Heart right ventricle (tissue), 16 donors: ENCODE measurements around the gene HBZ. TPM values are rescaled to one million over a fixed set of nuclear protein-coding genes. Genes with fewer than 3 reads are reported as not detected.

Experiments
- ATAC-seq, 8 donors: fragments of 200-7000 bp; cut with Tn5 transposase; one replicate each; pipeline ENCODE4 v1.9.1; 2020; ENCODE audit warnings: mild to moderate bottlenecking in 8 of 8, moderate library complexity in 8 of 8, moderate number of reproducible peaks in 1 of 8
- DNase-seq, 2 donors: peaks; one replicate each; pipeline ENCODE4 v3.0.0-alpha.2; 2020
- H3K27ac ChIP-seq, 10 donors: fragments of 200-600 bp; sonication (generic) in 2 of 10; one replicate each; pipeline versions ENCODE4 v1.5.0 to v1.8.0; 2020 to 2022; ENCODE audit warnings: mild to moderate bottlenecking in 3 of 10
- H3K27me3 ChIP-seq, 7 donors: fragments of 200-600 bp; one replicate each; pipeline ENCODE4 v1.8.0; 2021 to 2022; ENCODE audit warnings: mild to moderate bottlenecking in 2 of 7
- H3K36me3 ChIP-seq, 9 donors: fragments of 200-600 bp; sonication (generic) in 1 of 9; one replicate each; pipeline versions ENCODE4 v1.5.0 to v1.8.0; 2020 to 2022; ENCODE audit warnings: mild to moderate bottlenecking in 2 of 9
- H3K4me1 ChIP-seq, 9 donors: fragments of 200-600 bp; sonication (generic) in 1 of 9; one replicate each; pipeline versions ENCODE4 v1.5.0 to v1.8.0; 2020 to 2022; ENCODE audit warnings: mild to moderate bottlenecking in 4 of 9
- H3K4me3 ChIP-seq, 10 donors: fragments of 200-600 bp; sonication (generic) in 2 of 10; one replicate each; pipeline versions ENCODE4 v1.5.0 to v1.8.0; 2020 to 2022; ENCODE audit warnings: mild to moderate bottlenecking in 7 of 10, moderate library complexity in 2 of 10
- H3K9me3 ChIP-seq, 11 donors: fragments of 200-600 bp in 10 of 11; sonication (generic) in 2 of 11; one replicate each; pipeline versions ENCODE4 v1.5.0 to v1.8.0; 2013 to 2022; ENCODE audit warnings: mild to moderate bottlenecking in 2 of 11, control low read depth in 1 of 11, moderate library complexity in 1 of 11
- WGBS, 2 donors: extraction: QIAGEN DNeasy Blood & Tissue Kit; methylation state at CpG; one replicate each; pipeline ENCODE4 v1.1.7; 2013; ENCODE audit warnings: inconsistent platforms in 1 of 2; 5-methylcytosine and 5-hydroxymethylcytosine counted together
- intact Hi-C, 10 donors: fragments of 100-400 bp; cut with DNase I; formaldehyde crosslinking; loops; one replicate each; pipeline versions ENCODE4 v1.11.1 to v1.14.2; 2022
- polyA plus RNA-seq, 2 donors: library from polyadenylated mRNA; stranded (reverse); fragments of 200-250 nt; gene quantifications; one replicate each; pipeline ENCODE4 v1.2.3, GENCODE V29; 2013
- total RNA-seq, 10 donors: library from RNA; stranded (reverse); fragmentation: NEBNext Ultra II Directional in 3 of 10; extraction: Animal tissue kit (Norgen Biotek cat#: 25700) in 3 of 10; gene quantifications; one replicate each; pipeline versions ENCODE4 v1.2.1 to v1.2.4, GENCODE V29; 2021 to 2023
- TF ChIP-seq, protein P1 (sequence below), 9 donors: fragments of 200-600 bp; sonication (generic) in 2 of 9; IDR thresholded peaks; one replicate each; pipeline versions ENCODE4 v1.5.0 to v1.8.0; 2021 to 2022; ENCODE audit warnings: antibody characterized with exemption in 9 of 9, mild to moderate bottlenecking in 5 of 9, moderate library complexity in 1 of 9
- donor health status: Arrhythmogenic right ventricular cardiomyopathy.
- donor health status: ischemic (EF 13 %, LVEDD 7.1; RV severe dilation, severe dysfunction).
- donor health status: healthy with polysubstance abuse.
- donor health status: DM: no; HTN: yes; CAD: no.
- donor health status: DM: no; HTN: no; CAD: no.
- donor health status: ischemic (EF 25% LVEDD 6.9; RV normal size, moderate dysfunction).
- donor health status: ischemic (EF 25% LVEDD 5.7; RV mildly dilated, moderate dysfunction).
- donor health status: healthy.
- donor health status: DM: yes; HTN: yes; CAD: no.
- donor health status: Ischemic cardiomyopathy.
- donor health status: ischemic (EF 35%, LVEDD 5.7; RV mildly dilated, moderate dysfunction).
- donor health status: nonischemic (EF 11% LVEDD 7.7; RV severe dilation, severe dysfunction).
- donor health status: DM: yes; HTN: yes; CAD: no.
- donor health status: PGD.
- donor health status: ischemic (EF 29% LVEDD 5.4; RV normal size, mild dysfunction).
- donor health status: nonischemic (EF 23%, LVEDD 6.1; RV moderate dilation, normal function).

The HBZ gene
- total and polyA plus RNA-seq, 12 donors: 0.14 TPM; not detected in 11

DNA sequence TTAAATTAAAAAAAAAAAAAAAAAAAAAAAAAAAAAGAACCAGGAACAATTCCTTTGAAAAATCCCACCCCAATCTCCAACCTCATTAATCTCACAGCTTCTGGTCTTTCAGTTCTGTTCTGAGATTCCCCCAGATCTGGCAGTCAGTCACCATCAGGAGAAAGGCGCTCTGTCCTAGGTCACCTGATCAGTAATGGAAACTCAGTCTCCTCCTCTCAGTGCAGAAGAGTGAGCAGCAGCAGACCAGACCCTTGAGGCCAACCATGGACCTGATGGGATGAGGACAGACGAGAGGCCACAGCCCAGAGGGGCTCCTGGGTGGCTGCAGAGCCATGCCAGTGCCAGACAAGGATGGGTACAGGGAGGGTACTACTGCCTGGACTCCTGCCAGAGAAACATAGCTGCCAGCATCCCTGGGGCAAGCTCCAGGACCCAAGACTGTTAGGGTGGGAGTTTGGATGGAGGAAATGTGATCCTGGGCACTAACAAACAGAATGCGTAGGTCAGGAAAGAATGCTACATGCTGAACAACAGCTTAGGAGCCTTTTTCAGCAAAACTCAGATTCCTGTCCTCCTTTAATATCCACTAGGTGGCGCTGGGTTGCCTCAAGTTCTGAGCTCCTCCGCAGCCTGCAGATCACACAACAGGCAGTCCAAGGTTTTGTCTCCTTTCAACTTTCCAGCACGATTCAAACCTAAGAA, 45.7 kb upstream of the HBZ start:
- intact Hi-C loops: loop anchor here in 8 of 10 donors (1.0 to 5.0 kb wide), 5 partner anchors 74 to 256 kb away; partner anchors contain the start of gene HBQ1 (in 6 of the 8)
- WGBS, 2 donors: 32% methylated on average over 6 of the region's 6 CpGs
- DNase-seq (peak in 1 of 2 donors; percentile 53), ATAC-seq (peak in 4 of 8 donors; percentile 24 to 57 (median 46))
- TF ChIP-seq, protein P1, sequence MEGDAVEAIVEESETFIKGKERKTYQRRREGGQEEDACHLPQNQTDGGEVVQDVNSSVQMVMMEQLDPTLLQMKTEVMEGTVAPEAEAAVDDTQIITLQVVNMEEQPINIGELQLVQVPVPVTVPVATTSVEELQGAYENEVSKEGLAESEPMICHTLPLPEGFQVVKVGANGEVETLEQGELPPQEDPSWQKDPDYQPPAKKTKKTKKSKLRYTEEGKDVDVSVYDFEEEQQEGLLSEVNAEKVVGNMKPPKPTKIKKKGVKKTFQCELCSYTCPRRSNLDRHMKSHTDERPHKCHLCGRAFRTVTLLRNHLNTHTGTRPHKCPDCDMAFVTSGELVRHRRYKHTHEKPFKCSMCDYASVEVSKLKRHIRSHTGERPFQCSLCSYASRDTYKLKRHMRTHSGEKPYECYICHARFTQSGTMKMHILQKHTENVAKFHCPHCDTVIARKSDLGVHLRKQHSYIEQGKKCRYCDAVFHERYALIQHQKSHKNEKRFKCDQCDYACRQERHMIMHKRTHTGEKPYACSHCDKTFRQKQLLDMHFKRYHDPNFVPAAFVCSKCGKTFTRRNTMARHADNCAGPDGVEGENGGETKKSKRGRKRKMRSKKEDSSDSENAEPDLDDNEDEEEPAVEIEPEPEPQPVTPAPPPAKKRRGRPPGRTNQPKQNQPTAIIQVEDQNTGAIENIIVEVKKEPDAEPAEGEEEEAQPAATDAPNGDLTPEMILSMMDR (IDR thresholded peaks at IDR 0.05): peak; percentile 70 to 88 (median 82)
- no peak overlapping the region for H3K4me3 ChIP-seq
- no peak overlapping the region for H3K27ac ChIP-seq
- H3K4me1 ChIP-seq: peaks cover 0 to 27% (median 17%) of the 10 kb centered on the region in 9 donors
- no peaks in the 10 kb centered on the region for H3K27me3 ChIP-seq
- no peaks in the 10 kb centered on the region for H3K9me3 ChIP-seq
- peaks cover 0 to 70% (median 24%) of the 10 kb centered on the region in 9 donors for H3K36me3 ChIP-seq

DNA sequence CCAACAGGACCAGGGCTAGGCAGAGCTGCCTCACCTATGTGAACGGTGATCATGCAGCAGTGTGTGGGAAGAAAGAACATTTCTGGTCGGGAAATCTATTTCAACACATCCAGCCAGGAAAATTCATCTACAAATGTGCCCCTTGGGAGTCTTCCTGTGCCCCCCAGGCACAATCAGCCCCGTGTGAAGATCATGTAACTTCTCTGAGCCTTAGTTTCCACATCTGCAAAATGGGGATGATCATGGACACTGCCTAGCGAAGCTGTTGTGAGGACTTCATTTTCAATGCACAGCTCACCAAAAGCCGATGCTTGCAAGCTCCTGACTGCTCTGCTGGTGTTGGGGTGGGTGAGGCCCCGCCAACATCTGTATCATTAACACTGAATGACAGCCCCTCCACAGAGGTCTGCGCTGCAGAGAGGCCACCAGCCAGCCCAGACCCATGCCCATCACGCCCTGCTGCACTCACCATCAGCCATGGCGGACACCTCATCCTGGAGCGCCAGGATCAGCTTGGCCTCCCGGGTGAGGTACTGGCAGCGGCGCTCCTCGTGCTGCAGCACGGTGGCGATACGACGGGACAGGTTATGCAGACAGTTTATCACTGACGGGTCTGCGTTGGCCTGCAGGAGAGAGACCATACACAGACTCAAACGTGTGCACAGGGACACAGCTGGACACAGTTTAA, 40.1 kb upstream of the HBZ start:
- H3K27ac ChIP-seq: no peak overlapping the region
- DNase-seq: no peak
- 94 to 95% methylated on average over 21 of the region's 21 CpGs for WGBS, 2 donors
- no peaks in the 10 kb centered on the region for H3K27me3 ChIP-seq
- no peak for ATAC-seq
- TF ChIP-seq, protein P1 (IDR thresholded peaks at IDR 0.05): no peak
- peaks cover 0 to 93% (median 36%) of the 10 kb centered on the region in 9 donors for H3K36me3 ChIP-seq
- intact Hi-C loops: no loop called here
- peaks cover 0 to 12% (median 0%) of the 10 kb centered on the region in 9 donors for H3K4me1 ChIP-seq
- H3K9me3 ChIP-seq: no peaks in the 10 kb centered on the region
- no peak overlapping the region for H3K4me3 ChIP-seq

DNA sequence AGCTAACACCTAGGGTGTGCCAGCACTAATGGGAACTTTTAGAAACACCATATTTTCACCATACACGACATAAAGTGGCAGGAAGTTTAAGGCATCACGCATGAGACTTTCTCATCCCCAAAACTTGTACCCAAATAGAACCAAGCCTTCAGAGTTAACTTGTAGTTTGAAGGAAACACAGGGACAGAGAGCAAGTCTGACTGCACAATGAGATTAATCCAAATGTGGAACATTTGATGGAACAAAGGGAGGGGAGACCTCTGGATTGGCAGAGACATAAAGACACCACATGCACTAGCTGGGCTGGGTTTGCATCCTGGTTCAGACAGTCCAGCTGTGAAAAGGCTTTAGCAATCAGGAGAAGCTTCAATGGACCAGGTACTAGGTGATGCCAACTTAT, 38.1 kb upstream of the HBZ start:
- no peak overlapping the region for H3K27ac ChIP-seq
- no peaks in the 10 kb centered on the region for H3K9me3 ChIP-seq
- 94 to 95% methylated on average over 2 of the region's 2 CpGs for WGBS, 2 donors
- no peak for DNase-seq
- peaks cover 0 to 84% (median 31%) of the 10 kb centered on the region in 9 donors for H3K36me3 ChIP-seq
- no peak overlapping the region for H3K4me3 ChIP-seq
- H3K27me3 ChIP-seq: no peaks in the 10 kb centered on the region
- H3K4me1 ChIP-seq: peaks cover 0 to 12% (median 0%) of the 10 kb centered on the region in 9 donors
- intact Hi-C loops: no loop called here
- no peak for ATAC-seq
- TF ChIP-seq, protein P1 (IDR thresholded peaks at IDR 0.05): no peak

DNA sequence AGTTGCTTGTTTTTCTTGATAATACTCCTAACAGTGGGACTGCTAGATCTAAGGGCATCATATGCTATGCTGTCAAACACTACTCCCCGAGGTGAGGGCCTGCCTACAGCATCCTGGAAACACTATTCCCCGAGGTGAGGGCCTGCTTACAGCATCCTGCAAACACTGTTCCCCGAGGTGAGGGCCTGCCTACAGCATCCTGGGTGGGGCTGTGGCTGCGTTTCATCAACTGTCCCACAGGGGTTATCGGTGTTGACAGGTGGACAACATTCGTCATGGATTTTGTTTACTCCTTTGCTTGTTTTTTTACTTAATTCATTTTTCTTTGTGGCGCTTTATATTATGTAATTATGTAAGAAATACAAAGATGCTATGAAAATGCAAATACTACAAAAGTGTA, 36.4 kb upstream of the HBZ start:
- WGBS, 2 donors: 70% methylated on average over 7 of the region's 7 CpGs
- intact Hi-C loops: loop anchor here in 2 of 10 donors (5.0 kb wide), 1 partner anchor 246 kb away; no protein-coding TSS in a partner anchor
- Histone ChIP-seq H3K4me1 (peaks cover 0 to 12% (median 3%) of the 10 kb centered on the region in 9 donors), H3K9me3 (no peaks in the 10 kb centered on the region), H3K36me3 (peaks cover 0 to 73% (median 17%) of the 10 kb centered on the region in 9 donors), H3K27me3 (no peaks in the 10 kb centered on the region), H3K27ac (no peak overlapping the region), H3K4me3 (no peak overlapping the region)
- DNase-seq: no peak
- TF ChIP-seq, protein P1 (IDR thresholded peaks at IDR 0.05): no peak
- no peak for ATAC-seq
